ENCODE data around the gene PLA2G7.
"Not testable (repeated sequence)": the region's sequence is repeated elsewhere in the genome, so short reads cannot be mapped to it uniquely, and the experiment has no call there.

Gene PLA2G7

DNA sequence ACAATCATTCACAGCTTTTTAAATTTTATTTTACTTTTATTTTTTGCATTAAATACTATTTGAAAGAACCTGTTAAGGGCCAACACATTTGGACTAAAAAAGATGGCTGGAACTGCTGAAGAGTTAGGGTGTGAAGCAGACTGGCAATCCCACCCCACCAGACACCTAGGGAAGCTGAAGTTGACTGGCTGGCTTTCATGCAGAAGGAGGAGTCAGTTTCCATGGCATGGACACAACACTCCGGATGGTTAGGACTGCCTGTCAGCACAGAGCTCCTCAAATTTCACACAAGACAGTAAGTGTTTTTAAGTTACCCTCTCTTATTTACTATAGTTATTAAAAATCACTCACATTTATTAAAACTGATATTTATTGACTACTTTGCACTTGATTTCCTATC is 11.5 kb upstream of the PLA2G7 start, which contains the start of gene ANKRD66:
ANKRD66 (plus strand) TSS at position 238 of the 400 bp plus-strand sequence. CDS start 5,016 bp downstream, outside the sequence.
- no peak for DNase-seq

DNA sequence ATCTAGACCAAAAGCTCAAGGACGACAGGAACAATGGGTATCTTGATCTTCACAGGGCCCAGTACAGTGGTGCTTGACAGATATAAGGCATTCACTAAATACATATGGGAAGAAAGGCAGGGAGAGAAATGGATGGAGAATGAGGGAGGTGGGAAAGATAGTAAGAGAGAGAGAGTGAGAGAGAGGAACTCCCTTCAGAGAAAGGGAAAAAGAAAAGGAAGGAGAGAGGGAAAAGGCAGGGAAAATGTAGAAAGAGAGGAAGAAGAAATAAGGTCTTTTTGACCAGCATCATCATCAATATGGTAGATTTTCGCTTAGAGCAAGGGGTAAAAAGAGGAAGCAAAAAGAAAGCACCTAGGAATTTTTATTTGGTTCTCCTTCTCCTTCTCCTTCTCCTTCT is 10.8 kb upstream of the PLA2G7 start:
- no peak for DNase-seq

DNA sequence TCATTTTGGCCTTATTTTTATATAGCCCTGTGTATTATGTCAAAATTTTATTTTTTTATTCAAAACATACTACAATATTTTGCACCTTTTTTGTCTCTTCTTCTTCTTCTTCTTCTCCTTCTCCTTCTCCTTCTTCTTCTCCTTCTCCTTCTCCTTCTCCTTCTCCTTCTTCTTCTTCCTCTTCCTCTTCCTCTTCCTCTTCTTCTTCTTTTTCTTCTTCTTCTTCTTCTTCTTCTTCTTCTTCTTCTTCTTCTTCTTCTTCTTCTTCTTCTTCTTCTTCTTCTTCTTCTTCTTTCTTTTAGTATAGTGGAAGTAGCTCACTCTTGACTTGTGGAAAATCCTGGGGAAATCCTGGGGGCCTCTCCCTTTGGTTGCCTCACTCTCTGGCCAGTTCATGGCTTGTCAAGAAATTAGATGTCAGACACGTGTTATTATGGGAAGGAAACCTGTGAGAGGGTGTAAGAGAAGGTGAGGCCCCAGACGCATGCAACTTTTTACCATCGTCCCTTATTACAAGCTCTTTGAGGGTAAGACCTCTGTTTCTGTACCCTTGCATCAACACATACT is 9.1 kb upstream of the PLA2G7 start:
- DNase-seq: not testable (repeated sequence)

DNA sequence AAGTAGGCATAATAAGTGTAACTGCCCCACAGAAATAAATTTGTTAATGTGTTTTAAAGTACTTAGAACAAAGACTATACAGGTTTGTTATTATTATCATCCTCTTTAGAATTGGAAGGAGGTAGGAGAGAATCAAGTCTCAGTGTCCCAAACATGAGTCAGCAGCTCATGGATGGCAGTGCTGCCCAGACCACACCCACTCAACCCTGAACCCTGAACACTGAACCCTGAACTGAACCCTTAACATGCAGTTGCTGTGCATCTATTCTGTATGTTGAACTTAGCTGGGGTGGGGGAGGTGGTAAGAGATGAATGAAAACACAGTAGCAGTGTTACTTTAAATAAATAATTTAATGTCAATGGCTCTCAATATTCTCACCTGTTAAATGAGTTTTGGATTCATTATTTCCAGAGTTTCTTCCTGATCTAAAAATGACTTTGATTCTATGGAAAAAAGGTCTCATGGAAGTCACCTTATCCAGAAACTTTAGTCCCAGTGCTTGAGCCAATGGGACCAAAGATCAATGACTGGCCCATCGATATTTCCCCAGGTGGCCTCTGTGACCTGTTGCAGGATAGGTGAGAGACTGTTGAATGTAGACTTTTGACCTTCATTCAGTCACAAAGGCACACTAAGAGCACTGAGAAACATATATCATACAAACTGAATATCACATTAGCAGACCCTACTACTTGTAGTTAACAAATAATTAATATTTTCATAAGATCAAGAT is 8.4 kb upstream of the PLA2G7 start:
- DNase-seq: no peak

DNA sequence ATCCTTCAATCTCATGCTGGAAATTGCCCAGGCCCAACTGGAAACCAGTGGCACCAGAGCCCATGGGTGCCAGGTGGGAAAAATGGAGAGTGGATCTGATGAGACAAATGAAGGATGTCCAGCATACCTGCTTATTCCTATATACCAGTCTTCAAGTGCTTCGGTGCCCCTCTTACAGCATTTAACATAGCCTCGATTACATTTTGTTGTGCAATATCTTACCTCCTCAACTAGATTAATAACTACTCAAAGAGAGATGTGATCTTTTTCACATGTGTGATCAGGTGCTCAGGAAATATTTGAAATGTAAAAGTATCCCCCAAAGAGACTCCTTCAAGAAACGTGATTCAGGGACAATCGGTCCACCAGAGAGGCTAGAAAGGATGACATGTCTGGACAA is 6.7 kb upstream of the PLA2G7 start:
- DNase-seq: no peak

DNA sequence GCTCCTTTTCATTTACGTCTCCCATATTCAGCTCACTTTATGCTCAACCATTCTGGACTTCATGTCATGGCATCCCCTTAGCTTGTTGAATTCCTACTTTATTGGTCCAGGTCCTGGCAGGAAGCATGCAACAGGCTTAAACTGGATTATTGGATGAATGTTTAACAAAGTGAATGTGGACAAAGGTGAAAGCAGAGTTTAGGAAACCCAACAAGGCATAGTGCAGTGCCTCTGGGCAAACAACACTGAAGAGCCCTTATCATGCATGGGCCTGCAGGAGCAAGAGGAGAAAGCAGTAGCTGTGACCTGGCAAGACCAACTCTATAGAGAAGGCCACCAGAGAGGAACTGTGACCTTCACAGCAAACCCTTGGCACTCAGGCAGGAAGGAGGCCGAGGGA is 6.3 kb upstream of the PLA2G7 start:
- no peak for DNase-seq

DNA sequence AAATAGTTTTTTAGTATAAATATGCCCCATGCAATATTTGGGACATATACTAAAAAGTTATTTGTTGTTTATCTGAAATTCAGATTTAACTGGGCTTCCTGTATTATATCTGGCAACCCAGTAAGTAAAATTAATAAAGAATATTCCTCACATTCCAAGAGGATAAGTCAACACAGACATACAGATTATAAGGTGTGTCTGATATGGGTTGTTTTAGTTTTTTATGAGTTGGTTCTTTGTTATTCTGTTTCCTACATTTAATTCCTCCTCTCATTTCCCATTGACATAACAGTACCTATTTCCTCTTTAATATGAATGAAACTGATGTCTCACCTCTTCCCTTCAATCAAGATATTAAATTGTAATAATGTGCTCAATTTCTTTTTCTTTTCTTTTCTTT is 1.7 kb upstream of the PLA2G7 start:
- no peak for DNase-seq

DNA sequence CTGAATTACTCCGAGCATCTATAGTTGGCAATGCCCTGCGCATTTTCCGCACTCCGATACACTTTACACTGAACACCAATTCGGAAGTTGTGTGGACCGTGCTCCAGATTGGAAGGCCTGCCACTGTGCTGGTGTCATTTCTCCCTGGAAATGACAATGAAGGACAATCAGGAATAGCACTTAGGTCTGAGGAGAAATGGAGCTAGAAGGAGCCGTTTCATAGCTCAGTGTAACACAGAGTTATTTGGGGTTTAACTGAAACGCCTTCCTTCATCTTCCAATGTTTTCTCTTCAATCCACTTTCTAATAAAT is 501 bp upstream of the PLA2G7 start:
- no peak for DNase-seq

DNA sequence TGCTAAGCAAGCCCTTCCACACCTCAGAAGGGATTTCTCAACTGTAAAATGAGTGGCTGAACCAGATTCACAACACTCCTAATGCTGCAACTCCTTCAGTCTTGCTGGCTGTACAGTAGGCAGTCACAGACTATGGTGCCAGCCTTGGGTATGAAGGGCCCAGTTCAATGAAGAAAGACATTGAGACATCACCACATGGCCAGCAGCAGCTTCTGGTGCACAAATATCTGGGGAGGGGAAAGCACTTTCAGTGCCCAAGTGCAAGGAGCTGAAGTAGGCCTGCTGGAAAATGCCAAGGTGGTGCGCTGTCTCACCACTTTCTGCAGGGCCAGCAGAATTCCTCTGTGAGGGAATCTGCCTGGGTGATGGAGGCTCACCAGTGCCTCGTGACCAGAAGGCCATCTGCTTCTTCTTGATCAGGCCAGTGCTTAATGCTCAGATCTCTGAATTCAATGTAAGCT is 1.8 kb downstream of the PLA2G7 start:
- DNase-seq: no peak

DNA sequence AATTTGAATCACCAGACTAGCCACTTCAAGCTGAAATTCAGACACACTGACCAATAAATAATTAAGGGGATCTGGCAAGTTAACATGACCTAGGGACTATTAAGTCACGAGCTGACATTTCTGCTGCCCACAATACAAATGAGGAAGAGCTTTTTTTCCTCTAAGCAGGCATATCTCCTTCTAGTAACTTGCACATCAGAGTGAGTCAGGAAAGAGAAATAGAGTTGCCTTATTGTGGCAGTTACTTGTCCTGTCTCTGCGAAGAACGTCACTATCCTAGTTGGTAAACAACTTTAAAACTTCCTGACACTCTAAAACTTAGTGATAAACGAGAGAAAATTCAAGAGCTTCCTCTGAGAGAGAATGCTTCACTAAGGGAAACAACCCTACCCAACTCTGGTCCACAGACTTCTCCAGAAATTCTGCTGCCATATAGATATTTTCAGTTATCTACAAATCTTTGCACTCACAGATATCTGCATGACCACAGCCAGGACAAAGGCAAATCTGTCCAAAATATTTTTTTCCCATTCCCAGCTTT is 4.2 kb downstream of the PLA2G7 start:
- DNase-seq: no peak

DNA sequence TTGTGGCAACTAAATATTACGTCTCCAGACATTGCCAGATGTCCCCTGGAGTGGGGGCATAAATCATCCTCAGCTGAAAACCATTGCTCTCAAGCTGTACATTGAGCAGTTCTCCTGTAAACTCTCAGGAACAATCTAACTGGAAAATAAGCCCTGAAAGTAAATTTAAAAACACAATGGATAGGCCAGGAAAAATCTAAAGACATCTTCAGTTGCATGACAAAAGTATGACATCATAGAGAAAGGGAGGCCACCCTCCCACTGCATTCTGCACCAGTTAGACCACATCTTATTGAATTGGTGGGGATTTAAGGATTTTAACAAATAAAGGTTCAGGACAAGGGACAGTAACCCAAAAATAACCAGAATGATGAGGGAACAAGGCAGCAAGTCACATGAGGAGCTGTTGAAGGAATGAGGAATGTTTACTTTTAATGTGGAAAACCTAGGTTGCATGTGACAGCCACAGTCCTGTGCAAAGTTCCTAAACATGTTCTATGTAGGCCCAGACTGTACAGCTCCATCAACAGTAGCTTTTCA is 5.3 kb downstream of the PLA2G7 start:
- DNase-seq: no peak

DNA sequence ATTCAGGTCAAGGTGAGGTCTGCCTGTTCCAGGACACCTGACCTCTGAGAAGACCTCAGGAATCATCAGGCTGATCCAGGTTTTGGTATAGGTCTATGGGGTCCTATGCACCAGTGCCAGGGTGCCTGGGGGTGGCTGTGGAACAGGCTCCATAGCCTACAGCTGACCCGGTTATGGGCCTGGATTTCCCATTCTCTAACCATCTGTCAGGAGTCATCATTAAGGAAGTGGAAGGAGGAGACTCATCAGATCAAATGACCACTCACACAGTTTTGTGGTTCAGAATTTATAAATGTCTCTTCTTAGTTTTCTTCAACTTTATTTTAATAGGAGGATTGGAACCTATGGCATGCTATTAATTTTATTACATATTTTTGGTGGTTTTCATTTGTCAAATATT is 14.8 kb downstream of the PLA2G7 start:
- DNase-seq: no peak

DNA sequence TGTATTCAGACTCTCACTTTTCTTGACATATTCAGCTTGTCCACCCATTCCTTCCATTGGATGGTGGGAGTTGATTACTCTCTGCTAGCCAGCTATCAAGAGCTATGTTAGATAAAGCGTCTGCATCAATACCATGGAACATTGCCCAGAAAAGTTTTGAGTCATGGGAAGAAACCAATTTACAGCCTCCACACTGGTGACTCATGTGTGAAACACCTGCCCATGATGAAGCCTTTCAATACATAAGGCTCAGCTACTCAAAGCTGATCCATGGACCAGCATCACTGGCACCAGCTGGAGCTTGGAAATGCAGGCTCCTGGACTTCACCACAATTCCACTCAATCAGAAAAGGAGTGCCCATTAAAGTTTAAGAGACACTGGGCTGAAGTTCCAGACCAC is 16.1 kb downstream of the PLA2G7 start:
- peak; percentile 57 for DNase-seq

DNA sequence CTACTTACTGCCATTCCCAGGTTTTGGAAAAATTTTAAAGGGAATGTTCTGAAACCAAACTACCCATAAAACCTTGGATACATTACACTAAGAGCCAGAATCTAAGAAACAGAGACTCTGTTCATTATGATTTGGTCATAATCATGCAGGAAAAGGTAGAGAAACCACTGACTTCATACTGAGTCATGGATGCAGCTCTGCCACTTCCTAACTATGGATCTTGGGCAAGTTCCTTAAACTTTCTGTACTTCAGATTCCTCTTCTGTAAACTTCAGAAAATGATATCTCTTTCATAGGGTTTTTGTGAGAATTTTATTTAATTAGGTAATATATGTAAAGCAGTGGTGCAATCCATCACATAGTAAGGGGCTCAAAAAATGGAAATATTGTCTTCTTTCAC is 20.0 kb downstream of the PLA2G7 start:
- peak; percentile 5 for DNase-seq

DNA sequence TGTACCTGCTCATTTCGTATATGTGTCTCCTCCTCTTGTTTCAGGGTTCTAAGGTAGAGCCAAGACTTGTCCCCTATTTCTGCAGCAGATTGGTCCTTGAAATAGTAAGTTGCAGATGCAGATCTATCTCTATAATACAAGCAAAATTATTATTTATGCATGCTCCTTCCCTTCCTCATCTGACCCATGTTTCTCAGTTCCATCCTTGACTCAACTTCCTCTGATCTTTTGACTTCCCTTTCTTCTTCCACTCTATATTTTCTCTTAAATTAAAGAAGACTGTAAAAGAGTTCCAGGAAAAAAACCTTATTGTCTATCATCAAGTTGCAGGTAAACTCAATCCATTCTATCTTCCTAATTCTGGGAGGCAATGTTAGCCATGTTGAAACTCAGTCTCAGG is 23.7 kb downstream of the PLA2G7 start:
- no peak for DNase-seq

DNA sequence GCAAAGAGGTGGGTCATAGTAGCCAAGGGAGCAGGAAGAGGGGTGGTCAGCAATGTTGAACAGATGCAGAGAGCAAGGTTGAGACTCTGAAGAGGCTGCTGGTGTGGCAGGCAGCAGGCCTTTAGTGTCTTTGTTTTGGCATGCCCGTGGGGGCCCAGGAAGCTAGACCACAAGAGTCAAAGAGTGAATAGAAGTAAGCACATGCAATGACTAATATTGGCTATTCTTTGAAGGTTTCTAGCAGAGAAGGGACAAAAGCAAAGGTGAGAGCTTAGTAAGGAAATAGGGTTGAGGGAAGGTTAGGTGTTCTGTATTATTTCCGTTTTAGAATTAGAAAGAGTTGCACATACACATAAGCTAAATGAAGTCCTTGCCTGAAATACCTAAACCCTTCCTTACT is 28.7 kb downstream of the PLA2G7 start:
- no peak for DNase-seq

DNA sequence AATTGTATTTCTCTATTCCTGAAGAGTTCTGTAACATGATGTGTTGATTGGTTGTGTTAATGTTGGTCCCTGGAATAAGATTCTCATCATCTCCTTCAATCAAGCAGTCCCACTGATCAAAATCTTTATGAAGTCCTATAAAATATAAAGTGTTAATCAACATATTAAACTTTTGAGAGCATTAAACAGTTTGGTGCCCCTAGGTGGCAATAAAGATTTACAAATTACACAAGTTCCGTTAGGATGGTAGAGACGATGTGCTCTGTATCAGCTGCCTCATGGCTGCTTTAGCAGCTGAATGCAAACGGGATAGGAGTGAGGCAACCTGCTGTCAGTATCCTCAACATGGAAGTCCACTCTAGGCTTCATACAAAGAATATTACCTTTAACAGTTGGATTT is 30.6 kb downstream of the PLA2G7 start:
- DNase-seq: peak; percentile 32

DNA sequence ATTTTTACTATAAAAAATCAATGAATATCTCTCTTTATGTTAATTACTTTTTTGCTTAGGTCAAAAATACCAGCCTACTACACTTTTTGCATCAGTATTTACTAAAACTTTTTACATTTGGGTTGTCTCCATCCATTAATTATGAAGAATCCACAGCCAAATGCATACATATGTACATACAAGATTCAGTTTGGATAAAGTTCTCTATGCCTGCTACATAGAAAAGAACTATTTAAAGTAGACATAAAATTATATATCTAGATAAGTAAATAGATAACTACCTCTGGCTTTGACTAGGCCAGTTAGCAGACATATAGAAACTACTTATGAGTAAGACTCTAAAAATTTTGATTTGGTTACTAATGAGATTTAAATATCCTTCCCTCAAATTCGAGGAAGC is 35.2 kb downstream of the PLA2G7 start:
- DNase-seq: no peak

DNA sequence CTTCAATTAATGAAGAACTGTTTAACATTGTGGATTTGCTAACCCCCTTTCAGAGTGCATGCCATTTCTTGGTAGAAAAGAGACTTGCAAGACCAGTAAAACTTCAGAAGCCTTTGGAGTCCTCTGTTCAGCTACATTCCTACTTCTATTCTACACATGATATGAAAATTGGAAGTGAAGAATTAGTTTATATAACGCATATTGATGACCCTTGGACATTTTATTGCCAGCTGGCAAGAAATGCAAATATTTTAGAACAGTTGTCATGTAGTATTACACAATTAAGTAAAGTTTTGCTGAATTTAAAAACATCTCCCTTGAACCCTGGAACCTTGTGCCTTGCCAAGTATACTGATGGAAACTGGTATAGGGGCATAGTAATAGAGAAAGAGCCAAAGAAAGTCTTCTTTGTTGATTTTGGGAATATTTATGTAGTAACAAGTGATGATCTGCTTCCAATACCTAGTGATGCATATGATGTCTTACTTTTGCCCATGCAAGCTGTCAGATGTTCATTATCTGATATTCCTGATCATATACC is 44.2 kb downstream of the PLA2G7 start:
- DNase-seq: peak; percentile 1

DNA sequence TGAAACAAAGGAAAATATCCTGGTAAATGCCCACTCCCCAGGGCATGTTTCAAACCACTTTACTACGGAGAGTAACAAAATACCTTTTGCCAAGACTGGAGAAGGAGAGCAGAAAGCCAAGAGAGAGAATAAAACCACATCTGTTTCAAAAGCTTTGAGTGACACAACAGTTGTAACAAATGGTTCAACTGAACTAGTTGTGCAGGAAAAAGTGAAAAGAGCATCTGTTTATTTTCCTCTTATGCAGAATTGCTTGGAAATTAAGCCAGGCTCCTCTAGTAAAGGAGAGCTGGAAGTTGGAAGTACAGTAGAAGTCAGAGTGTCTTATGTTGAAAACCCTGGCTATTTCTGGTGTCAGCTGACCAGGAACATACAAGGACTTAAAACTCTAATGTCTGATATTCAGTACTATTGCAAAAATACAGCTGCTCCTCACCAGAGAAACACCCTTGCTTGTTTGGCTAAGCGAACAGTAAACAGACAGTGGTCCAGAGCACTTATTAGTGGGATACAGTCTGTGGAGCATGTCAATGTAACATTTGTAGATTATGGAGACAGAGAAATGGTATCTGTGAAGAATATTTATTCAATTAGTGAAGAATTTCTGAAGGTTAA is 44.9 kb downstream of the PLA2G7 start:
- DNase-seq: no peak

DNA sequence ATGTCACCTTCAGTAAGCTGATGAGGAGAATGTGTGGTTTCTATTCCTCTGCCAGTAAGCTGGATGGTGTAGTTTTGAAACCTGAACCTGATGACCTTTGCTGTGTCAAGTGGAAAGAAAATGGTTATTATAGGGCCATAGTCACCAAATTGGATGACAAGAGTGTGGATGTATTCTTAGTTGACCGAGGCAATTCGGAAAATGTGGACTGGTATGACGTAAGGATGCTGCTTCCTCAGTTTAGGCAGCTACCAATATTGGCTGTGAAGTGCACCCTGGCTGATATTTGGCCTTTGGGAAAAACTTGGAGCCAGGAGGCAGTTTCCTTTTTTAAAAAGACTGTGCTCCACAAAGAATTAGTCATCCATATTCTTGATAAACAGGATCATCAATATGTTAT is 45.5 kb downstream of the PLA2G7 start:
- no peak for DNase-seq

DNA sequence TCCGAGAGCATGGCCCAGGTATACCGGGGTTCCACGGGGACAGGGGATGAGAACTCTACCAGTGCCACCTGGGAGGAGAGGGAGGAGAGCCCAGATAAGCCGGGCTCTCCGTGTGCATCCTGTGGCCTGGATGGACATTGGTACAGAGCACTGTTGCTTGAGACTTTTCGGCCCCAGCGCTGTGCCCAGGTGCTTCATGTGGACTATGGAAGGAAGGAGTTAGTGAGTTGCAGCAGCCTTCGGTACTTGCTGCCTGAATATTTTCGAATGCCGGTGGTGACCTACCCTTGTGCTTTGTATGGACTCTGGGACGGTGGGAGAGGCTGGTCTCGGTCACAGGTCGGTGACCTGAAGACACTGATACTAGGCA is 46.2 kb downstream of the PLA2G7 start:
- no peak for DNase-seq

DNA sequence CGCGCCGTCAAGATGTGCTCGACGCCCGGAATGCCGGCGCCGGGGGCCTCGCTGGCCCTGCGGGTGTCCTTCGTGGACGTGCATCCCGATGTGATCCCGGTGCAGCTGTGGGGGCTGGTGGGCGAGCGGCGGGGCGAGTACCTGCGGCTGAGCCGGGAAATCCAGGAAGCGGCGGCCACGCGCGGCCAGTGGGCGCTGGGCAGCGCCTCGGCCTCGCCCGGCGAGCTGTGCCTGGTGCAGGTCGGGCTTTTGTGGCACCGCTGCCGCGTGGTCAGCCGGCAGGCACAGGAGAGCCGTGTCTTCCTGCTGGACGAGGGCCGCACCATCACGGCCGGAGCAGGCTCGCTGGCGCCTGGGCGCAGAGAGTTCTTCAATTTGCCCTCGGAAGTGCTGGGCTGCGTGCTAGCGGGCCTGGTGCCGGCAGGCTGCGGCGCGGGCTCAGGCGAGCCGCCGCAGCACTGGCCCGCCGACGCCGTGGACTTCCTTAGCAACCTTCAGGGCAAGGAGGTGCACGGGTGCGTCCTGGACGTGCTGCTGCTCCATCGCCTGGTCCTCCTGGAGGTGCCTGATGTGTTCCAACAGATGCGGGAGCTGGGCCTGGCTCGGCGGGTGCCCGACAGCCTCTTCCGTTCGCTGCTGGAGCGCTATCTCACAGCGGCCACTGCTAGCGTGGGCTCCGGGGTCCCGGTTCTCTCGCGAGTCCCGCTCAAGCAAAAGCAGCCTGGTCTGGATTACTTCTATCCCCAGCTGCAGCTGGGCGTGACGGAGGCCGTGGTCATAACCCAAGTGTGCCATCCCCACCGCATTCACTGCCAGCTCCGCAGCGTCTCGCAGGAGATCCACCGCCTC is 46.8 kb downstream of the PLA2G7 start:
- DNase-seq: no peak

Data from HCEC 1CT (cell line).